Measurements from ENCODE around the gene CENPU. TPM values are rescaled to one million over a fixed set of nuclear protein-coding genes. Genes with fewer than 3 reads are reported as not detected.
"Not testable (repeated sequence)": the region's sequence is repeated elsewhere in the genome, so short reads cannot be mapped to it uniquely, and the experiment has no call there.

The CENPU gene
- total and polyA plus RNA-seq, 10 of the 15 experiments (the other 5 are each of a cell fraction or from before 2014, with no cell fraction given): 26.6 to 90.8 (median 53.8) TPM

GRCh38 chr4:184782731-184783373 is 49.0 kb upstream of the CENPU start:
- Histone ChIP-seq H3K9me3 (replicated peaks; ENCODE audit: control insufficient read depth, insufficient read depth, low read length) (no peaks in the 10 kb centered on the region; the same call in 2 of the 3 replicates), H3K4me3 (no peak overlapping the region), H3K27me3 (replicated peaks in 1 of 2; ENCODE audit: control insufficient read depth in 2 of 2, insufficient read depth in 2 of 2, low read length in 1 of 2) (no peaks in the 10 kb centered on the region), H3K79me2 (ENCODE audit: control insufficient read depth, insufficient read depth, low read length) (no peaks in the 10 kb centered on the region), H3K9ac (ENCODE audit: control insufficient read depth, insufficient read depth, low read length) (no peak overlapping the region), H4K20me1 (ENCODE audit: control insufficient read depth, insufficient read depth) (no peaks in the 10 kb centered on the region), H3K36me3 (ENCODE audit: control insufficient read depth in 2 of 2, insufficient read depth in 2 of 2, low read length in 1 of 2) (peaks cover 19 to 42% of the 10 kb centered on the region in 2 experiments), H3K4me1 (ENCODE audit: control insufficient read depth, insufficient read depth, low read length) (peaks cover 3% of the 10 kb centered on the region; the same call in 1 of the 2 replicates), H3K4me2 (ENCODE audit: control insufficient read depth, insufficient read depth) (no peak overlapping the region), H3K27ac (ENCODE audit: control insufficient read depth, insufficient read depth) (no peak overlapping the region), H2AFZ (ENCODE audit: control insufficient read depth, low read depth, low read length) (no peak overlapping the region)
- peak; percentile 61 for TF ChIP-seq SPI1 (IDR thresholded peaks at IDR 0.05; ENCODE audit: borderline replicate concordance, insufficient read depth, low read depth, low read length)
- TF ChIP-seq CBFB (IDR thresholded peaks at IDR 0.05; ENCODE audit: low read depth): no peak
- CTCF ChIA-PET: interaction anchor here (0.8 to 1.5 kb wide), 4 partner anchors 10 to 313 kb away, joined by 3 to 7 read pairs (median 4); no protein-coding TSS in a partner anchor
- SMC1A ChIA-PET (ENCODE audit: uncharacterized antibody, unreplicated experiment): interaction anchor here (0.6 to 1.7 kb wide), 5 partner anchors 9 to 313 kb away, joined by 4 to 7 read pairs (median 5); no protein-coding TSS in a partner anchor
- intact Hi-C loops (cut with micrococcal nuclease; ENCODE audit: unreplicated experiment) (no loop called here), in situ Hi-C loops (cut with MboI) (no loop called here)
- BruUV-seq (replicated peaks): no TSS peak
- DNase-seq (ENCODE audit: low read depth, low spot score) (no peak), ATAC-seq (no peak; the same call in 2 of the 3 replicates), FAIRE-seq (no peak)
- RAD21 ChIA-PET (ENCODE audit: unreplicated experiment): interaction anchor here (1.0 kb wide), 1 partner anchor 68 kb away, joined by 3 read pairs; no protein-coding TSS in a partner anchor
- WGBS (ENCODE audit: insufficient coverage, insufficient replicate concordance, low lambda C conversion rate, missing lambda C conversion rate): 28% methylated on average over 17 of the region's 17 CpGs
- POLR2A ChIA-PET: no interaction called here

GRCh38 chr4:184779160-184779559 is 45.3 kb upstream of the CENPU start:
- RAD21 ChIA-PET (ENCODE audit: unreplicated experiment); H3K9ac ChIP-seq (ENCODE audit: control insufficient read depth, insufficient read depth, low read length); H3K4me2 ChIP-seq (ENCODE audit: control insufficient read depth, insufficient read depth); intact Hi-C loops (cut with micrococcal nuclease; ENCODE audit: unreplicated experiment); H3K27me3 ChIP-seq (replicated peaks in 1 of 2; ENCODE audit: control insufficient read depth in 2 of 2, insufficient read depth in 2 of 2, low read length in 1 of 2); POLR2A ChIA-PET; H2AFZ ChIP-seq (ENCODE audit: control insufficient read depth, low read depth, low read length); FAIRE-seq; H3K27ac ChIP-seq (ENCODE audit: control insufficient read depth, insufficient read depth); H3K4me1 ChIP-seq (ENCODE audit: control insufficient read depth, insufficient read depth, low read length); DNase-seq (ENCODE audit: low read depth, low spot score); H3K79me2 ChIP-seq (ENCODE audit: control insufficient read depth, insufficient read depth, low read length); H3K9me3 ChIP-seq (replicated peaks; ENCODE audit: control insufficient read depth, insufficient read depth, low read length); H4K20me1 ChIP-seq (ENCODE audit: control insufficient read depth, insufficient read depth); H3K4me3 ChIP-seq; BruUV-seq (replicated peaks); ATAC-seq: not testable (repeated sequence)
- CTCF ChIA-PET: interaction anchor here (0.6 kb wide), 2 partner anchors 84 to 159 kb away, joined by 3 to 4 read pairs; no protein-coding TSS in a partner anchor
- H3K36me3 ChIP-seq (ENCODE audit: control insufficient read depth in 2 of 2, insufficient read depth in 2 of 2, low read length in 1 of 2): peaks cover 13 to 35% of the 10 kb centered on the region in 2 experiments
- SMC1A ChIA-PET (ENCODE audit: uncharacterized antibody, unreplicated experiment): interaction anchor here (0.6 kb wide), 2 partner anchors 158 to 224 kb away, joined by 3 to 4 read pairs; no protein-coding TSS in a partner anchor
- in situ Hi-C loops (cut with MboI): loop anchor here (5.0 kb wide), 1 partner anchor 1312 kb away; no protein-coding TSS in a partner anchor
- 97% methylated on average over 4 of the region's 4 CpGs for WGBS (ENCODE audit: insufficient coverage, insufficient replicate concordance, low lambda C conversion rate, missing lambda C conversion rate)
